ENCODE results near the gene PRPSAP2.
"Not testable (repeated sequence)": the region's sequence is repeated elsewhere in the genome, so short reads cannot be mapped to it uniquely, and the experiment has no call there.

The PRPSAP2 gene

DNA sequence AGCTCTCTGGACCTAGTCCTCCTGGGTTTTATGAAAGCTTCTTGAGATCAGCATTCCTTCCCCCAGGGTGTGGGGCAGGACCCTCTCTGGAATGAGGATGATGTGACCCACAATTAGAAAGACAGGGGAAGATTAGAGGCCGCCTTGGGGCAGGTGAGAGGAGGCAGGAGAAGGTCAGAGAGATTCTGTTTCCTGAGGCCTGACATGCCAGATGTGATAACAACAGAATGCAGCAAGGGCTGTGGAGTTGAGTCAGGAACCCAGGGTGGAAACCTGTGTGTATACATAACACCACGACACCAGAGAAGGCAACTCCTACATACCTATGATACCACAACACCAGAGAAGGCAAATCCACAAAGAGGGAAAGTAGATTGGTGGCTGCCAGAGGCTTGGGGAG, 88.6 kb downstream of the PRPSAP2 start:
- no peak for DNase-seq

GRCh38 chr17:18947866-18948265, 89.9 kb downstream of the PRPSAP2 start:
- no peak for DNase-seq

DNA sequence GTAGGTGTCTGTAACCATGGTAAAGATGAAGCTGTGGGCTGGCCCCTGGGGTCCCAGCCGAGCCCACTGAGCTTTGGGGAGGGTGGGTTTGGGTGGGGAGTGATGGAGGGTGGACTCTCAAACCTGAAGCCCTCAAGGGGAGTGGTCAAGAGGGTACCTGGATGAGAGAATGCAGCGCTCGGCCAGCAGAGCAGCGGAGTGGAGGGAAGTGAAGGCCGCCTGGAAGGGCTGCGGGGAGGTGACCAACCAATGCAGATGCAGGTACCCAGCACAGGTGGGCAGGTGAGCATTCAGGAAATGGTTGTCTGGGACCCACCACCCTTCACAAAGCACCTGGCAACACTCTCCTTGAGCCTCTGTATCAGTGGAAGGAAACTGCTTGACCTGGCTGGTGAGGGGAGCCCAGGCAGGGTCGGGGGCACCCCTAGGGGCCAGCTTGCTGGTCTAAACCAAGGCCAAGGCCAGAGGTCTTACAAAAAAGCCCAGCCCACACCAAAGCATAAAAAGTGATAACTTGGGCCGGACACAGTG, 90.6 kb downstream of the PRPSAP2 start:
- DNase-seq, result no peak

GRCh38 chr17:18949566-18949965, 91.6 kb downstream of the PRPSAP2 start:
- DNase-seq, result no peak

- no peak for DNase-seq
Measured at GRCh38 chr17:18950346-18950745, 92.4 kb downstream of the PRPSAP2 start.

DNA sequence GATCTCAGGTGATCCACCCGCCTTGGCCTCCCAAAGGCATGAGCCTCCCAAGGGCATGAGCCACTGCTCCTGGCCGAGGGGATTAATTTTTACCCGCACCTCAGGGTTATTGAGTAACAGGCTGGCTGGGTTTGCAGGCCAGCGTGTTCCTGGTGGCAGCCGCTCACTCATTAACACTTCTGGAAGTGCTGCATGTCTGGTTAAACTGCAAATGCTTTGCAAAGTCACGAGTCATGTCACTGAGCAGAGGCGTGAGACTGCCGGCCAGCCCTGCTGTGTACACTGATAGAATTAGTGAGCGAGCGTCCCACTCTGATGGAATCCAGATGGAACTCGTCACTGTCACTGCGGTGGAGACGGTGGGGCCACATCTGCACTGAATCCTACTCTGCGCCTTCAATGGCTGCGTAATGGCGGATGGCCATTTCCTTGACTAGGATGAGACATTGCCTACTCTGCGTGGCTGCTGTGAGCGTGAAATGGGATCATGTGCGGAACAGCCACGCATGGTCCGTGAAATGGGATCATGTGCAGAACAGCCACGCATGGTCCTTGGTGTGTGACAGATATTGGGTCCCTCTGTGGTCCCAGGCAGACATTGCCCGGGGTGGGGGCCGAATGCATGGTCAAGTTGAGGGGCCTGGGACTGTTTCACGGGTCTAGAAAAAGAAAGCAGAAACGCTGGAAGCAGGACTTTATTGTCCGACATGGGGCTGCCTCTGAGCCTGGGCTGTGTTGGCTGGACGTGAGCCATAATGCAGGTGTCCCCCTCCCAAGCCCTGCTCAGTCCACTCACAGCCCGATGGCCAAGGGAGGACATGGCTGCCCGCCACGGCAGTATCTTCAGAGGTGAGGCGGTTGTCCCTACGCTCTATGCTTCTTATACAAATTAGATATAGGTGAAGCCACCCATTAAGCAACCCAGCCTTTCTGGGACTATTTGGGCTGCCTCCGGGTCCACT, 93.3 kb downstream of the PRPSAP2 start:
- no peak for DNase-seq

- no peak for DNase-seq
Measured at GRCh38 chr17:18951941-18952842, 94.3 kb downstream of the PRPSAP2 start, which contains the start of gene SLC5A10. TSS of gene SLC5A10 (plus strand) at chr17:18952165. CDS start at chr17:18952206, 41 bp downstream.

DNA sequence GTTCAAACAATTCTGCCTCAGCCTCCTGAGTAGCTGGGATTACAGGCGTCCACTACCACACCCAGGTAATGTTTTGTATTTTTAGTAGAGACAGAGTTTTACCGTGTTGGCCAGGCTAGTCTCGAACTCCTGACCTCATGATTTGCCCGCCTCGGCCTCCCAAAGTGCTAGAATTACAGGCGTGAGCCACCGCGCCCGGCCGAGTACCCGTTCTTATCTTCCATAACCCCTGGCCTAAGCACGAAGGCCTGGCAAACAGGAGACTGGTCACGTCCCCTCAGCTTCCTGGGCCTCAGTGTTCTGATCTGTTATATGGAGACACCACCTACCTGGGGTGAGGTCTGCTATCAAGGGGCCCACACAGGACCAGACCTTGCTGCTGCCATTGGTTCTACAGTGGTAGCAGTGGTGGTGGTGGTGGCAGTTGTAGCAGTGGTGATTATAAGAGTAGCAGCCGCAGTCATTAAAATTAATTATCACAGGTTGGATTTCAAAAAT, 95.3 kb downstream of the PRPSAP2 start:
- DNase-seq, result no peak

- no peak for DNase-seq
Measured at GRCh38 chr17:18954321-18954720, 96.4 kb downstream of the PRPSAP2 start.

GRCh38 chr17:18955009-18955408, 97.1 kb downstream of the PRPSAP2 start:
- no peak for DNase-seq

DNA sequence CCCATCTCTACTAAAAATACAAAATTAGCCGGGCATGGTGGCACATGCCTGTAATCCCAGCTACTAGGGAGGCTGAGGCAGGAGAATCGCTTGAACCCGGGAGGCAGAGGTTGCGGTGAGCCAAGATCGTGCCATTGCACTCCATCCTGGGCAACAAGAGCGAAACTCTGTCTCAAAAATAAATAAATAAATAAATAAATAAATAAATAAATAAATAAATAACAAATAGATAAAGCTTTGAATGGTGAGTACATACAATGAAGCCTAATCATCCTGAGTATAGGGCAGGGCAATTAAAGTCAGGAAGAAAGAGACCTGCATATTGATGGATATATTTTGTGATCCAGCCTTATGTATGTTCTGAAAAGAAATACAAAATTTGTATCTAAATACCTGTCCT, 98.1 kb downstream of the PRPSAP2 start:
- DNase-seq, result not testable (repeated sequence)

DNA sequence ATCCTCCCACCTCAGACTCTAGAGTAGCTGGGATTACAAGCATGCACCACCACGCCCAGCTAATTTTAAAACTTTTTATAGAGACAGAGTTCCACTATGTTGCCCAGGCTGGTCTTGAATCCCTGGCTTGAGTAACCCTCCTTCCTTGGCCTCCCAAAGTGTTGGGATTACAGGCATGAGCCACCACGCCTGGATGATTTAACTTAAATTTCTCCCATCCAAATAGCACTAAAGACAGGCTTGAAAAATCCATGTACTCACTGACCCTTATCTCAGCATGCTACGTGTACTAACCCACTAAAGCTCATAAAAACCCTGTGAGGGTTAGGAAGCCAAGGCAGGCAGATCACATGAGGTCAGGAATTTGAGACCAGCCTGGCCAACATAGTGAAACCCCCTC, 98.7 kb downstream of the PRPSAP2 start:
- DNase-seq, result no peak

DNA sequence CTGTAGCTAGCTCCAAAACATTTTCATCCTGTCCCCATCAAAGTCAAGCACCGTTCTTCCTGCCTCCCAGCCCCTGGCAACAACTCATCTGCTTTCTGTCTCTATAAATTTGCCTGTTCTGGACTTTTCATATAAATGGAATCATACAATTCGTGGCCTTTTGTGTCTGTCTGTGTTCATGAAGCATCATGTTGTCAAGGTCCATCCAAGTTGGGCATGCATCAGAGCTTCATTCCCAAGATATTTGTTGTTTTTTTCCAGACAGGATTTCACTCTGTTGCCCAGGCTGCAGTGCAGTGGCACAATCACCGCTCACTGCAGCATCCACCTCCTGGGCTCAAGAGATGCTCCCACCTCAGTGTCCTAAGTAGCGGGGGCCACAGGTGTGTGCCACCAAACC, 99.9 kb downstream of the PRPSAP2 start:
- DNase-seq, result no peak

DNA sequence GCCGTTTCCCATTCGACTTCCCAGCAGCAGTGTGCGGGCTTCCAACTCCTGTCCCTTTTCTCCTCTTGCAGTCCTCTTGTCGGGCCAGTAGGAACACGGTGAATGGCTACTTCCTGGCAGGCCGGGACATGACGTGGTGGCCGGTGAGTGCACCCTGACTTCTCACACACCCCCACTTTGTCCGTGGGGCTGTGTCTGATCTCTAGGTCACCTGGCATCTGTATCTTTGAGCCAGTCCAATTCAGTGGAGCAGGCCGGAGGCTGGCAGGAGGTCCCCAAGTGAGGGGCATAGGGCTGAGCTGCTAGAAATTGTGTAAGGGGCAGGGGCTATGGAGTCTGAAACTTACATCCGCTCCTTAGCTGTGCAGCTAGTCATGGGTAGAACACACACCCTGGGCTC, 100.7 kb downstream of the PRPSAP2 start:
- DNase-seq, result no peak

- no peak for DNase-seq
Measured at GRCh38 chr17:18959071-18959844, 101.3 kb downstream of the PRPSAP2 start.

DNA sequence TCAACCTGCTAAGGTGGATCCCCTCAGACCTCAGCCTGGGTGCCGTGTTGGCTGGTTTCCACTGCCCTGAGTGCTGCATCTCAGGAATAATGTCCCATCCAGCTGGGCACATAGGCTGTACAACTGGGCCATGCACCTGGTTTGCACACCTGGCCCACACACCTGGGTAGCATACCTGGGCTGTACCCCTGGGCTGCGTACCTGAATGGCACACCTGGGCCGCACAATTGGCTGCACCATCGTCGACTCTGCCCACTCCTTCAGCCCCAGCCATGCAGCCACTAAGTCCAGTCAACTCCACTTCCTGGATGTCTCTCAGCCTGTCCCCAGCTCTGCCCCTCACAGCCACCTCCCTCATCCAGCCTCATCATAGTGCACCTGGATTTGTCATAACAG, 101.9 kb downstream of the PRPSAP2 start:
- DNase-seq, result no peak

GRCh38 chr17:18960241-18960665, 102.3 kb downstream of the PRPSAP2 start:
- no peak for DNase-seq

DNA sequence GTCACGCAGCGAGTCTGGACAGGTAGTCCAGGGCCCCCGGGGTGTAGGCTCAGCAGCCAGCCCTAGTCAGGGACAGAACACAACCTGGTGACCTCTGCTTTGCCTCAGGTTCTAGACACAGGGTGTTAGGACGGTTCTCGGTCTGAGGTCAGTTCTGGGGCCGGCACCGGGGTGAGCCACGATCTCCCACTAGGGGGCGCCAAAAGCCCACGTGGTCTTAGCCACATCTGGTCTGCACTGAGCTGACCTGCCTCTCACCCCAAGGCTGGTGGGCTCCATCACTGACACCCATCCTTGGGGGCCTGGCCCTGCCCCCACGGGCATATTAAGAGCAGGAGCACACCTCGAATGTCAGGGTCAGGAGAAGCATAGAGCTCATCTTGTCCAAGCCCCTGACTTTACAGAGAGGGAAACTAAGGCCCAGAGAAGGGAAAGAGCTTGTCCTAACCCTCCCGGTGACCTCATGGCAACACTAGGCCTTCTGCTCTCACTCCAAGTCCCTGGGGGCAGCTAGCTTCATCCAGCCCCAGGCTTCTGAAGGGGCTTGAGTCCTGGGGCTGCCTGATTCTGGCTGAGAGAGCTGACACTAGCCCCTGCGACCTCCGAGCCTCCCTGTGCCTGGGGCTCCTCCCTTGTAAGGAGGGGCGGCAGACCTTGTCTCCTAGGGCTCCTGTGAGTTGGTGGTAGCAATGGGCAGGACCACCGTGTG, 103.0 kb downstream of the PRPSAP2 start:
- peak; percentile 1 for DNase-seq

DNA sequence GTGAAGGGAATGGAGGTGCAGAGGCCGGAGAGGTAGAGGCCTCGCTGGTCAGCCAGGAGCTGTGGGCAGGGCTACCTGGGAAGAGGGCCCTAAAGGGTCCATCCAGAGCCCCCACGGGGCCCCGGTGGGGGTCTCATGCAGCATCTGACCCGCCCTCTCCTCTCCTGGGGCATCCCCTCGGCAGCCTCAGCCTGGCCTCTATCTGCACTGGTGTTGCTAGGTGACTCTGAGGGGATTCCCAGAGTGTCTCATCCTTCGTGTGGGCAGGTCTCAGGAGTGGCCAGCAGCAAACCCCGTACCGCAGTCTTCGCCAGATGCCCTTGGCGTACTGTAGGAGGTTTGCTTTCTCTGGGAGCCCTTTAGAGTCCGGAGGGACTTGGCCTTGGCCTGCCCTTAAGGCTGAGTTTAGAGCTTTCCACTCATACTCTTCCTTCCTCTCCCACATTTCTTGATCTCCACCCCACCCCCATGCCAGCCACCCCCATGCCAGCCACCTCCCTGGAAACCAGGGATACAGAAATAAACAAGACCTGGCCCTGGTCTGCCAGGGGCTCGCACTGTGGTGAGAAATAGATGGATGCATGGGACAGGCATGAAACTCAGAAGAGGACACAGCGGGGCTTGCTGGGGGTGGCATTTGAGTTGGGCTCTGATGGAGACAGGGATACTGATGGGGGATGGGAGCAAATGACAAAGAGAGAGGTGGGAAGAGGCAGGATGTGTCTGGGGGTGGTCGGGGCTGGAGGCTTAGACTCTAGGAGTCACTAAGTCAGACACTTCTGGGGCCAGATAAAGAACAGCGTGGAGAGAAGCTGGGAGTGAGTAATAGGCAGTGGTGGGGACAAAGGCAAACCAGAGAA, 103.9 kb downstream of the PRPSAP2 start:
- DNase-seq, result no peak

- no peak for DNase-seq
Measured at GRCh38 chr17:18962494-18962815, 104.5 kb downstream of the PRPSAP2 start.
